GM10248 (cell line): Measurements from ENCODE around the gene NLK.

ENCODE experiments used
- CTCF ChIA-PET: fragments of 300-600 bp; sonication (Branson Sonifier 250); formaldehyde crosslinking; extraction: SDS; loops from one replicate; lab custom pipeline; 2021; ENCODE audit warnings: antibody characterized with exemption; lab: Yijun Ruan, JAX
- POLR2A ChIA-PET: fragments of 350-650 bp; sonication (Branson Sonifier 250); formaldehyde crosslinking; extraction: SDS; loops from one replicate; lab custom pipeline; 2020; ENCODE audit warnings: antibody characterized with exemption; lab: Yijun Ruan, JAX
- DNase-seq: peaks from one replicate; pipeline ENCODE4 v3.0.0; 2012; ENCODE audit errors: extremely low spot score
- CTCF ChIP-seq: IDR thresholded peaks from 2 replicates; pipeline ENCODE4 v1.5.1; 2012; ENCODE audit warnings: mild to moderate bottlenecking, low read depth; ENCODE audit errors: extremely low read depth, missing control alignments, control extremely low read depth

NLK gene

GRCh38 chr17:28049071-28049470, 6.6 kb downstream of the NLK start:
- TF ChIP-seq CTCF = no peak
- CTCF ChIA-PET = interaction anchor here (1.4 kb wide), 1 partner anchor 10 kb away, joined by 4 read pairs; no protein-coding TSS in a partner anchor
- POLR2A ChIA-PET = no interaction called here
- no peak for DNase-seq

- ChIA-PET CTCF (interaction anchor here (1.6 to 4.5 kb wide), 3 partner anchors 11 to 46 kb away, joined by 4 to 26 read pairs (median 6); partner anchors contain the start of gene NLK), POLR2A (no interaction called here)
- TF ChIP-seq CTCF = no peak
- no peak for DNase-seq
These were observed 10.7 kb downstream of the NLK start for GRCh38 chr17:28053044-28053670.

GRCh38 chr17:28053725-28054124, 11.2 kb downstream of the NLK start:
- POLR2A ChIA-PET = no interaction called here
- TF ChIP-seq CTCF = no peak
- CTCF ChIA-PET = interaction anchor here (0.7 to 4.5 kb wide), 4 partner anchors 11 to 47 kb away, joined by 3 to 26 read pairs (median 5); partner anchors contain the start of gene NLK
- no peak for DNase-seq

- peak; percentile 20 for DNase-seq
- no peak for TF ChIP-seq CTCF
- ChIA-PET CTCF (interaction anchor here (0.9 to 4.5 kb wide), 3 partner anchors 9 to 196 kb away, joined by 3 to 26 read pairs (median 3); partner anchors contain the start of gene NLK), POLR2A (interaction anchor here (1.1 to 1.4 kb wide), 2 partner anchors 13 to 14 kb away, joined by 6 read pairs; partner anchors contain the start of gene NLK)
These were observed 13.2 kb downstream of the NLK start for GRCh38 chr17:28055546-28056275.

GRCh38 chr17:28056276-28056620, 13.8 kb downstream of the NLK start:
- DNase-seq = no peak
- CTCF ChIA-PET = interaction anchor here (0.9 to 4.5 kb wide), 3 partner anchors 8 to 195 kb away, joined by 3 to 26 read pairs (median 3); partner anchors contain the start of gene NLK
- POLR2A ChIA-PET = no interaction called here
- TF ChIP-seq CTCF = no peak

- peak; percentile 64 for DNase-seq
- POLR2A ChIA-PET = interaction anchor here (0.6 to 1.5 kb wide), 3 partner anchors 15 to 150 kb away, joined by 3 to 9 read pairs (median 4); no protein-coding TSS in a partner anchor
- CTCF ChIA-PET = interaction anchor here (1.7 to 6.2 kb wide), 5 partner anchors 18 to 194 kb away, joined by 4 to 20 read pairs (median 4); partner anchors contain the start of gene LYRM9
- no peak for TF ChIP-seq CTCF
These were observed 15.3 kb downstream of the NLK start for GRCh38 chr17:28057731-28058246.
